Left cardiac atrium (tissue), 4 donors: Measurements from ENCODE around the gene CISD3. TPM values are rescaled to one million over a fixed set of nuclear protein-coding genes. Genes with fewer than 3 reads are reported as not detected.

Source experiments
- ATAC-seq, 2 donors: fragments of 200-7000 bp; cut with Tn5 transposase; one replicate each; pipeline ENCODE4 v1.9.1; 2020; ENCODE audit warnings: mild to moderate bottlenecking in 2 of 2, moderate library complexity in 2 of 2
- DNase-seq: peaks from one replicate; pipeline ENCODE4 v3.0.0-alpha.2; 2020
- intact Hi-C, 2 donors: fragments of 100-400 bp; cut with DNase I; formaldehyde crosslinking; loops; one replicate each; pipeline versions ENCODE4 v1.14.1 to v1.15.1; 2022 to 2023
- total RNA-seq, 2 donors: library from RNA; stranded (reverse); fragmentation: NEBNext Ultra II Directional; extraction: Animal tissue kit (Norgen Biotek cat#: 25700); gene quantifications; one replicate each; pipeline ENCODE4 v1.2.1, GENCODE V29; 2021
- donor health status: DM: no; HTN: yes; CAD: no.
- donor health status: DM: no; HTN: yes; CAD: no; lungs with severe emphysema.
- donor health status: DM: yes; HTN: yes; CAD: no.
- donor health status: Dilated cardiomyopathy.

CISD3 gene
- total RNA-seq, 2 donors from 2014 or later = 51.1 to 66.2 TPM

- intact Hi-C loops = no loop called here
- DNase-seq (no peak), ATAC-seq (no peak)
Observed at GRCh38 chr17:38738686-38739085, 8.5 kb downstream of the CISD3 start.

- intact Hi-C loops = no loop called here
- ATAC-seq = no peak
- DNase-seq = no peak
Observed at GRCh38 chr17:38739305-38739704, 9.2 kb downstream of the CISD3 start.

DNA sequence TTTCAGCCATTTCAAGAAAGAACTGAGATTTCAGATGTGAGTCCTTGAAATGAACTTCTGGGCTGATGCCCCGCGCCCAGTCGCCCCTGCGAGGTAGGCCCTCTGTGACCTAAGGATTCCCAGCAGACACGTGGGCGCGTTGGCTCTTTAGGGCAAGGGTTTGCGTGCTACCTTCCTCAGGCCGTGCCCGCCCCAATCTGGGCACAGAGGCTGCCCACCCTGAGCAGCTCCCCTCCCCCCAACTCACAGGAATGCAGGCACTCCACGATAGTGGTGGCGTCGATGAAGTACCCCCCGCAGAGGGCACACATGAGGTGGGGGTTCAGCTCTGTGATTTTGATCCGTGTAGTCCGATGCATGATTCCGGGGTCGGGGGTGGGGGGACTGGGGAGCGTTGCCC, 9.9 kb downstream of the CISD3 start:
- DNase-seq = no peak
- intact Hi-C loops = no loop called here
- no peak for ATAC-seq

DNA sequence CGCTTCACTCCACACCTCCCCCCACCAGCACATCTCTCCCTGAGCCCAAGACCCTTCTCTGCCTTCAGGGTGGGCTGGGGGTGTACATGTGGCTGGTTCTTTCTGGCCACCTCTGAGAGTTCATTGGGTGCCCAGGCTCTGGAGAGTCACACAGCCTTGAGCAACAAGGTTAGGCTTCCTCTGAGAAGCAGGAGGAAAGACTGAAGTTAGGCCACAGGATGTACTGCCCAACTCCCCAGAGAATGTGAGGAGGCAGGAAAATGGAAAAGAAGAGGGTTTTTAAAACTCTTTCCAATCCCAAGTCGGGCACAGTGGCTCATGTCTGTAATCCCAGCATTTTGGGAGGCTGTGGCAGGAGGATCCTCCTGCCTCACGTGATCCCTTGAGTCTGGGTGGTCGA, 10.7 kb downstream of the CISD3 start:
- DNase-seq = no peak
- no peak for ATAC-seq
- intact Hi-C loops = no loop called here

GRCh38 chr17:38741461-38741860, 11.3 kb downstream of the CISD3 start:
- intact Hi-C loops = no loop called here

DNA sequence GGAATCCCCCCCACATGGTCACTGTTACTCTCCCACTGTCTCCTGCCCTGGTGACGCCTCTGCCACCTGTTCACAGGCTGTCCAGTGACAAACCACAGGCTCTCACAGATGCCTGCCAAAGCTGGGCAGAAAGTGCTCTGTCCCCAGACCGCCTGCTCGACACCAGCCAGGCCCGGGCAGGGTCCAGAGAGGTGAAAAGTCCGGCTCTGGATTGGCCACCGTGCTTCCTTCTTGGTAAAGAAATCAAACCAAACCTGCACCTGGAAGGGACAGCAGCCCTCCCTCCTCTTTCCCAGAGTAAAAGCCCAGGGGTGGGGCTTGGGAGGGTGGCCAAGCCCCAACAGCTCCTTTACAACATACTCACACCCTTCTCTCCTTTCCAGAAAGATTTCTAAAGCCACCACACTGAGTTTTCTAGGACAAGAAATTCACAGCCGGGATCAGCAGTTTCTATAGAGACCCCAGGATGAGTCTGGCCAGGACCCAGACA, 11.8 kb downstream of the CISD3 start:
- DNase-seq = no peak
- intact Hi-C loops = no loop called here
- ATAC-seq = peak; percentile 48 to 70

More at GRCh38 chr17:38741461-38741860, 11.3 kb downstream of the CISD3 start:
- no peak for ATAC-seq
- DNase-seq = no peak

- peak; percentile 45 to 67 for ATAC-seq
- intact Hi-C loops = no loop called here
- DNase-seq = no peak
Observed at GRCh38 chr17:38742411-38743308, 12.5 kb downstream of the CISD3 start.

DNA sequence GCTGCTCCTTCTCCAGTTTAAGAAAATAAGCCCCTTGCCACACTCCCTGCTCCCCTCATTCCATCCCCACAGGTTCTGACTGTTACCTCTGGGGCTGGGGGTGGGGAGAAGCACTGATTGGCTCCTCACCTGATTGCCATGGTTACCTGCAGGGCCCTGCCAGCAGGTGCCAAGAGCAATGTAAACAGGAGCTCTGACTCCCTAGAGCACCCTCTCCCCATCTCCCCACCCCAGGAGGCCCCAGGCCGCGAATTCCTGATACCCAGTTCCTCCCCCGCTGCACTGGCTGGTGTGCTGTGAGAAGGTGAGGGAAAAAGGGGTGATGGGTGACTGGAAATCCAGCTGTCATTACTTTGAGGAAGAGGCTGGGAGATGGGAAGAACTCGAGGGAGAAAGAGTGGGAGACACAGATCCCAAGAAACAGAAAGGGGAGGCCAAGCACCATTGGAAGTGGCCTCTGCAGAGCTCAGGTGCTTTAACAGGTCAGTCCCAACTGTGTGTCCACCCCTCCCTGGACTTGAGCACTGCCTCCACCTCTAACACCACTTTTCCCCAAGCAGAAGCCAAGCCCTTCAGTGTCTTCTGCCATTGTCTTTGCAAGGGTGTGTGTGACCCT, 13.5 kb downstream of the CISD3 start:
- intact Hi-C loops = no loop called here
- DNase-seq (no peak), ATAC-seq (no peak)

- ATAC-seq (no peak), DNase-seq (no peak)
- intact Hi-C loops = loop anchor here in 1 of 2 donors (5.0 kb wide), 1 partner anchor 43 kb away; no protein-coding TSS in a partner anchor
Observed at GRCh38 chr17:38745545-38745944, 15.4 kb downstream of the CISD3 start.

DNA sequence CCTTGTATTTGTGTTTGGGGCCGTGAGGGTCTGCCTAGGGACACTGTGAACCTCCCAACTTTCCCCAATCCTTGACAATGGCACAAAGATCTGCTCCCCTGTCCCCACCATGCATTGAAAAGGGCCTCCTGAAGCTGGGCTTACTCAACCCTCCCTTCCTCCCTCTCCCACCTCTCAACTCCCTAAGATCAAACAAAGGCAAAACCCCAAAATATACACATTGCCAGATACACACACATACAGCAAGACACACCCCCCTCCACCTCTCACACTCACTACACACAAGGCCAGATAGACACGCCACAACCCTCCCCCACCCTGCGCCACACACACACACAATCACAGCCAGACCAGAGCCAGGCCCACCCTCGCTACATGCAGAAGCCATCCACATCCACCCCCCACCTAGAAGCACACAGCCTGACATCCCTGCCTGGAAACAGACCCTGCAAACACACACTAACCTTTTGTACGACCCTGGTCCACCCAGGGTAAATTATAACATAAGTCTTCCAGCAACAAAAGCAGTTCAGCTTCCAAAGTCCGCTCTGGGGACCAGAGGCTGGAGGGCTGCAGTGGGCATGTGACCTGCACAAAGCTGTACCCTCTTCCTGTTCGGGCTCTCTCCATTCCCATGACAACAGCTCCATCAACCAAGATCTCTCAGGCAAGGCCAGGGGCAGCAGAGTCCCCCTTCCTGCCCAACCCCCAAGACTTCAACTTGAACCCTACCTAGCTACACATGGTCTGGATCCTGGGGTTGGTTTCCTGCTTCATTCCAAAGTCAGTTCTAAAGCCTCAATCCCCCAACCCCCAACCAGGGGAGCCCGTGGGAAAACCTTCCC, 16.1 kb downstream of the CISD3 start:
- ATAC-seq (no peak), DNase-seq (no peak)
- intact Hi-C loops = loop anchor here in 1 of 2 donors (5.0 kb wide), 1 partner anchor 44 kb away; no protein-coding TSS in a partner anchor

DNA sequence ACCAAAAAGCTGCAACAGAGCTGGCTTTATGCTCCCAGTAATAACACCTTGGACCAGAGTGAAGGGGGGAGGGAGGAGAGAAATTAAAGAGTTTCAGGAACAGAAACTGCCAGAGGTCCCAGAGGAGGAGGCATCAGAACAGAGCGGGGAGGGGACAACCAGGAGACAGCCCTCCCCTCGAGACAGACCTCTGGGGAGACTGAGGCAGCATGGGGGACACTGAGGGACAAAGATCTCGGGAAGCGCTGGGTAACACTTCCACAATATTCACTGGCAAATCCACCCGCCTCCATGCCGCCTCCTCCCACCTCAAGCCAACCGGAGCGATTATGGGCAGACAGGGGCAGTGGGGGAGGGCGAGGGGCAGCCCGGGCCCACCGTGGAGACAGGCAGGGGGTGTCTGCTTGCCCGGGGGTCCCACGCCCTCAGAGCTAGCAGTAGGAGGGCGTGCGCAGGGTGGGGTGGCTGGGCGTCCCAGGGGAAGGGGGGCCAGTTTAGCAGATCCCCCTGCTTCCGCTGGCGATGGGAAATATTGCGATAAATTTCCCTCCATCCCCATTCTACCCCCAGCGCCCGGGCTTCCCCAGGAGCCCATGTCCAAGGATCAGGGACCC, 16.8 kb downstream of the CISD3 start:
- intact Hi-C loops = loop anchor here in 1 of 2 donors (5.0 kb wide), 1 partner anchor 45 kb away; no protein-coding TSS in a partner anchor
- no peak for DNase-seq
- ATAC-seq = no peak

GRCh38 chr17:38747463-38748148, 17.5 kb downstream of the CISD3 start:
- ATAC-seq = no peak
- intact Hi-C loops = loop anchor here in 1 of 2 donors (5.0 kb wide), 1 partner anchor 45 kb away; no protein-coding TSS in a partner anchor
- peak; percentile 74 for DNase-seq

DNA sequence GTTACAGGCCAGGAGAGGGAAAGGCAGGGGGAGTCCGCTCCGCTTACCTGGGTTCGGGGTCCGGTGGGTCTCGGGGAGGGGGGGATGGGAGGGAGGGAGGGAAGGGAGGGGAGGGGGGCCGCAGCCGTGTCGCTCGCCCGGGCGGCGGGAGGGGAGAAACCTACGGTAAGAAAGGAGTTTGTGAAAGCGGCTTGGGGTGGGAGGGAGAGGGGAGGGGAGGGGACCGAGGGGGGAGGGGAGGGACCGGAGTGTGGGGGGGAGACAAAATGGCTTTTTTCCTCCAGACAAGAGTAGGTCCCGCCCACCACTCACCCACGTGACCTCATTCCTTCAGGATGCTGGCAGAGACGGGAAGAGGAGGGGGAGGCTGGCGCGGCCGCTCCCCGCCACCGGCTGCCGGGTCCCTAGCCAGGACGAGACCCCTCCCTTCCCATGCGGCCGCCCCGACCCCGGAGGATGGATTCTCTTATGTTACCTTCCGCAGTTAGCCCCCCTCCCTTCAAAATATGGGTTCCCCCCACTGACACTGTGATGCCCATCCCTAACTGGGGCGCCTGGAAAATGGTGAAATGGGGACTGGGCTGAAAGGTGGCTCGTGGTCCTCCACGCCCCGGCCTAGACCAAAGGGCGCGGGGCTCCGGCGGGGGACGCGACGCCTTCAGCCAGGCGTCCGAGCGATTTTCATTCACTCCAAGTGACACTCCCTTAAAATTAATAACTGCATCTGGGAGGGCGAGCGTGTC, 18.2 kb downstream of the CISD3 start, which contains the start of gene PCGF2:
Gene PCGF2, minus strand, starts transcription at position 188 of the 743 bp plus-strand sequence. CDS start 7,934 bp downstream, outside the sequence.
- ATAC-seq = peak; percentile 21 to 39
- intact Hi-C loops = loop anchor here in 1 of 2 donors (5.0 kb wide), 1 partner anchor 46 kb away; no protein-coding TSS in a partner anchor

GRCh38 chr17:38748892-38749222, 18.7 kb downstream of the CISD3 start:
- intact Hi-C loops = loop anchor here in 1 of 2 donors (5.0 kb wide), 1 partner anchor 47 kb away; no protein-coding TSS in a partner anchor
- DNase-seq (no peak), ATAC-seq (no peak)

More for the DNA sequence above, 18.2 kb downstream of the CISD3 start, which contains the start of gene PCGF2:
- peak; percentile 97 for DNase-seq

DNA sequence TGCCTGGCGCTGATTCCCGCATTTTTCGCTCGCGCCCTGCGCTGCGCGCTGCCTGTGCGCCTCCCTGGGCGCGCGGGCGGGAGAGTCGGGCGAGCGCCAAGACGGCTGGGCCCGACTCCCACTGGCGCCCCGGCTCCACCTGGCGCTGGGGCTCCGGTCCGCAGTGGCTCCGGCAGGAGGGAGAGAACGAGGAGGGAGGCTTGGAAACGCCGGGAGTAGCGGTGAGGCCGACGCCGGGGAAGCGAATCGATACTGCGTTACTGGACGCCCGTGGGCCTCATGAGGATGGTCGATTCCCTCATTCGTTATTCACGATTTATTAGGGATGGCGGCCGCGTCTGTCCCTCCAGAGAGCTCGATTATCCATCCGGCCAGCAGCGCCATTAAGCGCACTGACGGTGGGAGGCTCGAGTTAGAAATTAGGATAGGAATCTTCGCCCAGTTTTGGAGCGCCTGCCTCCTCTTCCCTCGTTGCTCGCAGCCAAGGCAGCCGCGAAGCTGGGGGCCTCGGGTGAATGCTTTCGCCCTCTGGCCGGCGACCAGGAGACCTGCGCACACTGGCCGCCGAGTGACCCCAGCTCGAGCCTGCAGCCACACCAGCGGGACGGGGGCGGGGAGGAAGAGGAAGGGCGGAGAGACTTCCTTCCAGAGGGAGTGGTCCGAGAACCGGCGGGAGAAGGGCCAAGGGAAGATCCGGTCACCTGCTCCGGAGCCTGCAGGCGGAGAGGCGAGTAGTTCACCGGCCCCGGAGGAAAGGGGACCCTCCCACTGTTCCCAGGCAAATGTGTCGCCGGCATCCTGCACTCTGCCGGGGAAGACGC, 19.3 kb downstream of the CISD3 start:
- peak; percentile 94 for DNase-seq
- intact Hi-C loops = loop anchor here in 1 of 2 donors (5.0 kb wide), 3 partner anchors 47 to 403 kb away; partner anchors contain the start of genes PIP4K2B and PLXDC1
- ATAC-seq = peak; percentile 33 to 58

DNA sequence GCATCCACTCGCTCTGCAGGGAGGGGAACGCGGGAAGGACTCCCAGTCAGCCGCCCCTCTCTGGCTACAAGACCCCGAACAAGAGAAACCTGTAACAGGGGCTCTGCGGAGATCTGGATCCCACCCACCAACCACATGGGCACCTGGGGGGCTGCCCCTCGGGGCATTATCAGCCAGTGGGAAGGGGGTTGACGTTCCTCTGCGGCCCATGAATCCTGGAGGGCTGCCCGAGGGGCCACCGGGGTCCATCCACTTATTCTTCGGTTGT, 19.8 kb downstream of the CISD3 start:
- ATAC-seq (no peak), DNase-seq (no peak)
- intact Hi-C loops = loop anchor here in 1 of 2 donors (5.0 kb wide), 2 partner anchors 47 to 402 kb away; partner anchors contain the start of genes PIP4K2B and PLXDC1
